HG03045 (cell line): Measurements from ENCODE around the gene POR.

ENCODE experiments used
- ATAC-seq: cut with Tn5 transposase; IDR thresholded peaks from one replicate; pipeline ENCODE4 v1.9.1; 2021; ENCODE audit warnings: mild to moderate bottlenecking, moderate library complexity; ENCODE audit not compliant: unreplicated experiment

POR gene

DNA sequence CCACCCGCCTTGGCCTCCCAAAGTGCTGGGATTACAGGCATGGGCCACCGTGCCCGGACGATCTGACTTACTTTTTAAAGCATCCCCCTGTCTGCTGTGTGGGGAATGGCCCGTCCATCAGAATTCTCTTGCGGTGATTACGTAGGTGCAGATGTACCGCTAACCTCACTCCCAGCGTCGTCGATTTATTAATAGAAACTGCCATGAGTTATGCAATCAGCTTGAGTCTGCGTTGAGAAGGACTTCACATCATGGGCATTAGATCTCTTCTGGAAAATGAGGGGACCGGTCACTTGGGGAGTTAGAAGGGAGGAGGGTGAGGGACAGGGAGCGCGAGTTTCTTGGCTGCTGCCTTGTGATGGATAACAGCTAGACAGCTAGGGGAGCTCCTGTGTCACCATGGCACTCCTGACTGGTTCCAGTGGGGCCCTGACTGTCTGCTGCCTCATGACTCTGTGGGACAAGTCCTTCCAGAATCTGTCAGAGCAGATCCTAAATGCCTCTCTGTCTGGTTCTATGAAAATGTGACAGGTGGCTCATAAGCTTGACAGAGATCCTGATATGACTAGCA is 35.2 kb downstream of the POR start:
- no peak for ATAC-seq

GRCh38 chr7:75951506-75951905 is 36.6 kb downstream of the POR start:
- ATAC-seq = no peak

DNA sequence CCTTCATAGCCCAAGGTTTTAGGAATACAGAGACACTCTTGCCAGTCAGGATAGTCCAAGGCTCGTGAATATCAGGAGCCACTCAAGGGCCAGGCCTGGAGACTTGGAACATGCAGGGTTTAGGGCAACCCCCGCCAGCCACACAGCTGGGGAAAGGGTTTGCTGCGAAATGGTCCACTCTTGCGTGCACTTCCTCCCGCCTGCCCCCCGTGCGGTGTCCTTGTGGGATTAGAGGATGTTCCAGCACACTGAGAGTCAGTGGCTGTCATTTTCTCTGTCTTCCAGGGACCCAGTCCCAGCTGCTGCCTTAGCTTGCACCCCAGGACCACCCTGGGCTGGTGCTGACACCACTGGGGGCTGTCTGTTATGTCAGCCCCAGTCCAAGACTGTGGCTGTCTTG is 38.5 kb downstream of the POR start:
- ATAC-seq = no peak

DNA sequence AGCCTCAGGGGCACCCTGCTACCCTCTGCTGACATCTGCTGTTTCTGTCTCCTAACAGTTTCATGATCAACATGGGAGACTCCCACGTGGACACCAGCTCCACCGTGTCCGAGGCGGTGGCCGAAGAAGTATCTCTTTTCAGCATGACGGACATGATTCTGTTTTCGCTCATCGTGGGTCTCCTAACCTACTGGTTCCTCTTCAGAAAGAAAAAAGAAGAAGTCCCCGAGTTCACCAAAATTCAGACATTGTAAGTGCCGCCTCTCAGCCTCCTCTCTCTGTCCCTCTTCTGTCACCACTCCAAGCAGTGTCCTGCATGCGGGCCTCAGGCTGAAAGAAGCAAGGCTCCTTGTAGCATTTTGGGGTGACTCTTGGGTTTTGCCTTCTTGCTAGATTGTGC is 39.0 kb downstream of the POR start:
- ATAC-seq = no peak

DNA sequence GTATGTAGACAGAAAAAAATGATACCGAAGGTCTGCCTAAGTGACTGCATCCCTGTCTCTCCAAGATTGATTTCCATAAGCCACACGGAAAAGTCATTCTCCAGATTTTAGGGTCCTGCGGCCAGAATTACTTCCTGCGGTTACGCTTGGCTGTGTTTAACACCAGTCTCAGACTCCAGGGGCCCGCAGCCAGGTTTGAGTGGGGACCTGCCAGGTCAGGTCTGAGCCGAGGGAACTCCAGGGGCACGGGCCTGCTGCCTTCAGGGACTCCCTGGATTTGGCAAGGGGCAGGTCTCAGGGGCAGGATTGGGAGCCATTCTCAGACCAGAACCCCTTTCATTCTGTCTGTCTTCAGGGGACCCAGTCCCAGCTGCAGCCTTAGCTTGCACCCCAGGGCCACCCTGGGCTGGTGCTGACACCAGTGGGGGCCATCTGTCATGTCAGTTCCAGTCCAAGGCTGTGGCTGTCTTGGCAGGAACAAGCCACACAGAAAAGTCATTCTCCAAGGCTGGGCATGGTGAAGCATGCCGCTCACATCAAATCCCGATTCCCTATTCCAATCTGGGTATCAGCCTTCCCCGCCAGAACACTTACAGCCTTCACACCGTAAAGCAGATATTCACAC is 40.5 kb downstream of the POR start:
- no peak for ATAC-seq

- ATAC-seq = no peak
Observed at GRCh38 chr7:75957021-75957736, 42.2 kb downstream of the POR start.

GRCh38 chr7:75958802-75959543 is 44.0 kb downstream of the POR start:
- ATAC-seq = no peak

DNA sequence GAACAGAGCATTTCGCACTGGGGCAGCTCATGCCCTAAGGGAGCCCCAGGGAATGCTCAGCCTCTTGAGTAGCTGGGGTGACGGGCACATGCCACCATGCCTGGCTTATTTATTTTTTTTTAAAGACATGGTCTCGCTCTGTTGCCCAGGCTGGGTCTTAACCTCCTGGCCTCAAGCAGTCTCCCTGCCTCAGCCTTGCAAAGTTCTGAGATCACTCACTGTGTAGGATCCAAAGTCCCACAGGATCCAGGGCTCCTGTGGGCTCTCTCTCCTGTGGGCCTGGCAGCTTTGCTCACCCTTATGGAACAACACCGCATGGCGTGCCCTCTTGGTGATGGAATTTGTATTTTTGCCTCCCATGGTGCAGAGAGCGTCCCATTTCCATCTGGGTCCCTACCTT is 45.4 kb downstream of the POR start:
- no peak for ATAC-seq

DNA sequence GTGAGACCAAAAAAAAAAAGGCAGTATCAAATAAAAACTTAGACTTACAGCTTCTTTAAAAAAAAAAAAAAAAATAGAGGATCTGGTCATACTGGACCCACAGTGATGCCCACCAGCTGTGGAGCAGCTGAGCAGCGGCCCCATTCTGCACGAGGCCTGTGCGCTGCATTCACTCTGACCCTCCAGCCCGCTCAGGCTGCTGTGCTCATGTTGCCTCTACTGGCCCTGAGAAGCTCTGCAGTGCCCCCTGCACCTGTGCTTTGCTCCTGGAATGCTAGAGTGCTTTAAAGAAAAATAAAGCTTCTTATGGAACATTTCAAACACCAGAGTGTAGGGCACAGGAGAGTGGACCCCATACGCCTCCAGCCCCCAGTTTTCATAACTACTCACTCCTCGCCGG is 46.3 kb downstream of the POR start:
- no peak for ATAC-seq

DNA sequence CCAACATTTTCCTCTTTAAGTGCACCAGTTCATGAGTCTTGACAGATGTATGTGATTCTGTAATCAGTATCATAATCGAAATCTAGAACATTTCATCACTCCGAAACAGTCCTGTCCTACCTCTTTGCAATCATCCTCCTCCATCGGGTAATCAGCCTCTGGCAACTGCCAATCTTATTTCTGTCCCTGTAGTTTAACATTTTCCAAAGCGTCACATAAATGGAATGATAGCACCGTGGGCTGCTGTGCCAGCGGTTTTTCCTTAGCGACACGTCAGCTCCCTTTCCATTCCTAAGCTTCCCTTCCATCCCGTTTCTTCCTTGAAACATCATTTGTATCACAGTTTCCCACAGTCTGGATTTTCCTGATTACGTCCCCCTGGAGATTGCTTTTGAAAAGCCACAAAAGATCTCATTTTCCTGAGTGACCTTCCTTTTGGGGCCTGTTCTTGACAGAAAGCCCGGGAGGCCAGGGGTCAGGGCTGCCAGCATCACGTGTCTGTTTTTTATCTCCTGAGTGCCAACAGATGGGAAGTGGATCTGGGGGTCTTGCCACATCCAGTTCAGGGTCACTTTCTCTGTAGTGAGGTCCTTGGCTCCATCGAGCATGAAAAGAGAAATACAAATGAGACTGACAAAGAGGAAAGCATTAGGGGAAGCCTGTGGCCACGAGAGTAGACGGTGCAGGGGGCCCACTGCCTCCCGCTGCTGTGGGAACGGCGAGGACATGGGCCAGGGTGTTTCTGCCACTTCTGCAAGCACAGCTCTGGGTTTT is 47.8 kb downstream of the POR start:
- no peak for ATAC-seq

DNA sequence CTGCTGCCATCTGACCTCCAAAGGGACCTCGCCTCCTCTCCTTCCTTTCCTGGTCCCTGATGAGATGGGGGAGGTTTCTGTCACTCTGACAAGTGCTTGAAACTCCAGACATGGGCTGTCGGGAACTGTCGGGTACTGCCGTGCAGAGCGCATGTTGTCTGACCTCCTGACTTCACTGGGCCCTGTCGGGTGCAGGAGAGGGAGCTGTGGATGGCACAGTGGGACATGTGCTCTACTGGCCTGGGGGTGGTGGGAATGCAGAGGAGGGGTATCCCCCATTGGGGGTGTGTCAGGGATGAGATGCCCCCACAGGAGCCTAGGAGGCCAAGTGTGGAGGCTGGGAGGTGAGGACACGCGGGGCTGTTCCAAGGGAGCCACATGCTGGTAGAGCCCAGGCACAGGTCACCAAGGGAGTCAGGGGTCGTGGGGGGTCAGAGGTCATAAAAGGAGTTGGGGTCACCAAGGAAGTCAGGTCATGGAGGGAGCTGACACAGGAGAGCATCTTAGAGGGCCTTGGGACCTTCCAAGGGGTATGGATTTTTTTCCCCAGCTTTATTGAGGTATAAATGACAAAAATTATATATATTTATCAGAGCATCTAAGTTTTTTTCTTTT is 48.5 kb downstream of the POR start:
- no peak for ATAC-seq

GRCh38 chr7:75965617-75966016 is 50.7 kb downstream of the POR start:
- ATAC-seq = no peak

GRCh38 chr7:75966190-75966961 is 51.4 kb downstream of the POR start:
- no peak for ATAC-seq

- no peak for ATAC-seq
Observed at GRCh38 chr7:75967055-75967454, 52.1 kb downstream of the POR start.

DNA sequence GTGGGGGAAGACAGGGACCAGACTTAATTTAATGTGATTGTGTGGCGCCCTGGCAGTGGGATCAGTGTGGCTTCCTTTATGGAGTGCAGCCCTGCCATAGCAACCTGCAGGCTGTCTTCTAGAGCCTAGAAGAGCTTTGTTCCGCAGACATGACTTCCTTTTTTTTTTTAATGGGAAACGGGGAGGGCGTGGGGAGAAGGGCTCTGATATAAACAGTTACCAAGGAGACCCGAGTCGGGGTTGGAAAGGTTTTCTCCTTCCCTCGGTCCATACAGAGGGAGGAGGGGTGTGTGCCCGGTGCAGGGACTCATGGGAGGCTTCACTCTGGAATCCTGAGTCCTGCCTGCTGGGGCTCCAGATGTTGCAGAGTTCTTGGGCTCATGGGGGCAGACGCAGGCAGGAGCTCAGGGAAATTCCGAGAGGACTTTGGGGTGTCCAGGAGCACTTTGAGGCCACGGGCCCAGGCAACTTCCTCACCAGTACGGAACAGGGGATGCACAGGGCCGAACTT is 52.6 kb downstream of the POR start:
- no peak for ATAC-seq

DNA sequence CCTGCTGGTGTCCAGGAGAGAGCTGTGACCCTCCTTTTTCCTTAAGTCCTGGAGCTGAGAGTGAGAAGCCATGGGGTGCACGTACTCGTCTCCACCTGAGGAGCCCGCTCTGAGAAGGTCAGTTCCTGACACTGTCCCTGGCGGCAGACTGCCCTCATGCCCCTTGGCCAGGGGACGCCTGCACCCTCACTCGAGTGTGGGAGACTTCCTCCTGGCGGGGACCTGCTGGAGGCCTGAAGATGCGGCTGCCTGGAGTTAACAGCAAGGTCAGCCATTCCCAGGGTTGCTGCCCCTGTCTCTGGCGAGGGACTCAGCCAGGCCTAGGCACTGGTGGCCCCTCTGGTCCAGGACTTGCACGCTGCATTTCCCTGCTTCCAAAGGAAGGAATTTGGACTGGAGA is 53.1 kb downstream of the POR start:
- no peak for ATAC-seq

DNA sequence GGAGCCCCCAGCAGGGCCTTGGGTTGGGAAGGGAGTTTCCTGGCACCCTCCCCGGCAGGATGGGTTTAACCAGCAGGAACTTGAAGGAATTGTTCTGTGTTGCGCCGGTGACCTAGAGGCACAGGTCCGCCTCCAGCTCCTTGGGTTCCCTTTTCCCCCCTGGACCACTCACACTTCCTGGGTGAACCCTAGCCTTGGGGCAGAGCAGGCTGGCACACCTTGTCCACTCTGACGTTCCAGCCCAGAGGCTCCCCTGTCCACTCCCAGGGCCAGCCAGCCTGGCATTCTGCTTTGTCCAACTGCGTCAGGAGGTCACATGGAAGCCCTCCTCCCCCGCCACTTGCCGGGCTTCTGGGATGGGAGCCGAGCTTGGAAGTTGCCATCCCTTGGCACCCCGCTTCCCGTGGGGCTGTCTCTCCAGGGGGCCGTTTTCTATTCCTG is 53.6 kb downstream of the POR start:
- no peak for ATAC-seq

GRCh38 chr7:75969182-75969581 is 54.2 kb downstream of the POR start:
- ATAC-seq = no peak

DNA sequence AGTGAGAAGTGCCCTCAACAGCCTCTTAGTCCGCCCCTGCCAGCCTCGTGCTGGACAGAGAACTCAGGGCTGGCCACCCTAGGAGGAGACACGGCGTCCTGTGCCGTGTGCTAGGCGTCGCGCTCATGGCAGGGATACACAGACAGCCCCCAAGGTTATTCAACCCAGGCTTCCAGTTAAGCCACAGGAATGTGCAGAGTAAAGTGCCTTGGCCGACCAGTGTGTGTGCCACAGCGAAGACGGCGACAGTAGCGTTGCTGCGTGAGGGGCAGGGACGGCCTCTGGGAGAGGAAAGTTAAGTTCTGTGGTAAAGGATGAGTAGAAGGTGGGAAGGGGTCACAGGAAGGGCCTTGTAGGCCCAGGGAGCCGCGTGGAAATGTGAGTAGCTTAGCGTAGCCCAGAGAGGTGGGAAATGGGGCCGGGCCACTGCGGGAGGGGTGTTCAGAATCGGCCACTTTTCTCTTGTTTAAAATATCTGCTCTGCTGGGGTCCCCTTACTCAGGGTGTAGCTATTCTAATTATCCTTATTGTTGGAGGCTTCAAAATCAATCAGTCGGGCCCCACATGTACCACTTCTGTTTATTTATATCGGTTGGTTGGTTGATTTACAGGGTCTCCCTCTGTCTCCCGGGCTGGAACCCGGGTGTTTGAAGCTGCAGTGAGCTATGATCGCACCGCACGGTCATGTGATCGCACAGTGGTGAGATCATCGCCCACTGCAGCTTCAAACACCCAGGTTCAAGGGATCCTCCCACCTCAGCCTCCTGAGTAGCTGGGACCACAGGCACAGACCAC is 54.9 kb downstream of the POR start:
- ATAC-seq = no peak
